ENCODE data around the gene HSD11B1.

- no peak for TF ChIP-seq CTCF (IDR thresholded peaks at IDR 0.05)
- no peak for TF ChIP-seq POLR2A (IDR thresholded peaks at IDR 0.05)
Observed at GRCh38 chr1:209704584-209704983, at the start of gene HSD11B1.

Data from Peyer's patch (tissue), 4 donors.